HG03025 (cell line): ENCODE results near the gene BAIAP2.

ENCODE experiments used
- ATAC-seq: cut with Tn5 transposase; IDR thresholded peaks from one replicate; pipeline ENCODE4 v1.9.1; 2021; ENCODE audit warnings: mild to moderate bottlenecking, moderate library complexity; ENCODE audit not compliant: unreplicated experiment, low FRiP score

The BAIAP2 gene

GRCh38 chr17:81036197-81036941 is 1.4 kb downstream of the BAIAP2 start:
- no peak for ATAC-seq

DNA sequence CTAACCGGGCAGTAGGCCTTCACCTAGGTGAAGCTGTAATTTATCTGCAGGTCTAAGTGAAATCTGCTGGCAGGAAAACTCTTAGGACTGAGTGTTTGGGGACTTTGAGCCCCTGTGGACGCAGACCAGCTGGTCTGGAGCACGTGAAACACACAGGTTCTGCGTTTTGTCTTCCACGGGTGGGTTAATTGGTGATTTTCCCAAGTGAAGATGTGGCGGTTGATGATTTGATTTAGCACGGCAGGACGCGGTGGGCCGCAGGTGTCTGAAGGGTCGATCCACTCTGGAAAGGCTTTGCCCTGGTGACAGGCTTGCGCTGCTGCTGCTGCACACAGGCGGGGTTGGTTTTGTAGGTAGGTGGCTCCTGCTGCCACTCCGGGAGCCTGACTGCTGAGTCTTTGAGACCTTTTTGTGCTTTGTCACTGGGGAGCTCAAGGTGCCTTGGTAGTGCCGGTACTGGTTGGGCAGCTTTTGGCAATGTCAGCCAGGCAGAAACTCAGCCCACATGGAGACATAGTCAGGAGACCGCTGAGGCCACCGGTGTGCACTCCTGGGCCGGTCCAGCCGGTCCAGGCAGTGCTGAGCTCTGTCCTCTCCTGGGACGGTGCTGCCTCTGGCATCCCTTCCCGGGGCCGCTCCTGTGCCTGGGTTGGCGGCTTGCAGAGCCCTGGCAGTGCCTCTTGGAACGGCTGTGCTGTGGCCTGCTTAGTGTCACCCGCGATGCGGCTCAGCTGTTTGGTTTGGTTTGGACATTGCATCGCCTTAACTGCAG is 2.3 kb downstream of the BAIAP2 start:
- no peak for ATAC-seq

DNA sequence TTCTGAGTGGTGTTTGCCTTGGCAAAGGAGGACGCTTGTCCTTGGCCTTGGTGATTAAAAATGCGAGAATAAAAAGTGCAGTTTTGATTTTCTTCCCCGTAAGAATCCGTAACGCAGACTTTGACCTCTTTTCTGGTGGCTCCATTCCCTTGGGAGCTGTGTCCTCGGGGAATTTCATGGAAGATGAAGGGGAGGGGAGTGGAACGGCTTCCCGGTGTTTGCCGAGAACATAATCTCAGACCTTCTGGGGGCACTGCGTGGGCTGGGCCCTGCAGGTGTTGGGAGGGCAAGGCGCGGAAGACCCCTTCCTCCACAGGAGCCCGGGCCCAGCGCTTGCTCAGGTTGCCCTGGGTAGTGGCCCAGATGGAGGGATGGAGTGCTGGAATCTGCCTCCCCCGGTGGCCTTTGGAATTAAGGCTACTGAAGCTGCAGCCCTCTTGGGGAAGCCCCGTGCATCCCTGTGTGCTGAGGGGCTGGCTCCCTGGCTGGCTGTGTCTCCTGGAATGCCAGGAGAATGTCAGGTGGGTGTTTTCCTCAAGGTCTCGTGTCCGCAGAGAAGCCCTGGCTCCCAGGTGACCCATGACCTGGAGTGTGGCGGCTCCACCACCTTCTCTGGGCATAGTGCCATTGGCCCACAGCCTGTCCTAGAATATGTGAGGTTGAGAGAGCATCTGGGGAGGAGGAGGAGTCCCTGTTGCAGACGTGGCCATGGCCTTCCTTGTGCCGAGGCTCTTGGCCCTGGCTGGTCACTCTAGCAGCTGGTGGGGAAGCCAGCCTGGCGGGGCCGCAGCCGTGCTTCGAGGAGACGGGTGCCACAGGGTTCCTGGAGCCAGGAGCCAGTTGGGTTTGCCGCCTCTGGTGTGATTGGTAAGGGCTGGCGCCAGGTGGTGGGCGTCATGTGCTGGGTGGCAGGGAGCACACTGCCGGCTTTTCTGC is 3.1 kb downstream of the BAIAP2 start:
- ATAC-seq, result no peak

GRCh38 chr17:81039096-81039495 is 4.1 kb downstream of the BAIAP2 start:
- ATAC-seq, result no peak

GRCh38 chr17:81039854-81040758 is 5.2 kb downstream of the BAIAP2 start:
- ATAC-seq, result no peak

DNA sequence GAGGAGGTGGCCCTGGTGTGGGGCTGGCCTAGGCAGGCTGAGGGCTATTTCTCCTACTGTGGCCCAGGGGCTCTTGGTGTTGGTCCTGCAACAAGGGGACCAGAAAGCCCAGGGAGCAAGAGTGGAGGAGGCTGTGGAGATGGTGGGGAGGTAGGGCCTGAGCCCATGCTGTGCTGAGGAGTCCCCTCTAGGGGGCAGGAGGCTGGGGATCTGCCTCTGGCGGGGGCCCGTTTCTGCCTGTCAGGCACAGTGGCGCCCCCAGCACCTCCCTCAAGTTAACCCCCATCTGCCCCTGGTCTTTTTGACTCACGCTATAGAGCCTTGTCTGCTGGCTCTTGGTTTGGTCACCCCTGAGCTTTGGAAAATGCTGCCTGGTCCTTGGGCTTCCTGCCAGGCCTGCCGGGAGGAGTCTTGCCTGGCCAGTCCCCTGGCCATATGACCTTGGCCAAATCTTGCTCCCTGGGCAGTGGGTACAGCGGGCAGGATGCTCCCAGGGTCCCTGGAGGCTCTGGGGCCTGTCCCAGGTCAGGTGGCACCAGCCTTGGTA is 5.9 kb downstream of the BAIAP2 start:
- ATAC-seq, result no peak

GRCh38 chr17:81042606-81043005 is 7.7 kb downstream of the BAIAP2 start:
- no peak for ATAC-seq

DNA sequence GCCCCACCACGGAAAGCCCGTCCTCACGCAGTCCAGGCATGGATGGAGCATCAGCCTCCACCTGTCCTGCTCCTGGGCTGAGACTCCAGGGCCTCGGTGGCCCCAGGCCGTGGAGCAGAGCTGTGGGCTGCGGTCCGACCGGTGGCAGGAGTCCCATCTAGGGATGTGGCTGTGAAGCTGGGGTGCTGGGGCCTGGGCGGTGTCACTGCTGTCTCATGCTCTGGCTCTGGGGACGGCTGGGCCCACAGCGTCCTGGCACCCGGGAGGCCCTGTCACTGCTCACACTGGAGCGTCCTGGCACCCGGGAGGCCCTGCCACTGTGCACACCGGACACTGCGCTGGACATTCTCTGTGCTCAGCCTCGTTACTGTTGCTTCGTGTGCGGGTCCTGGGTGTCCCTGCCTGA is 8.4 kb downstream of the BAIAP2 start:
- ATAC-seq, result no peak

DNA sequence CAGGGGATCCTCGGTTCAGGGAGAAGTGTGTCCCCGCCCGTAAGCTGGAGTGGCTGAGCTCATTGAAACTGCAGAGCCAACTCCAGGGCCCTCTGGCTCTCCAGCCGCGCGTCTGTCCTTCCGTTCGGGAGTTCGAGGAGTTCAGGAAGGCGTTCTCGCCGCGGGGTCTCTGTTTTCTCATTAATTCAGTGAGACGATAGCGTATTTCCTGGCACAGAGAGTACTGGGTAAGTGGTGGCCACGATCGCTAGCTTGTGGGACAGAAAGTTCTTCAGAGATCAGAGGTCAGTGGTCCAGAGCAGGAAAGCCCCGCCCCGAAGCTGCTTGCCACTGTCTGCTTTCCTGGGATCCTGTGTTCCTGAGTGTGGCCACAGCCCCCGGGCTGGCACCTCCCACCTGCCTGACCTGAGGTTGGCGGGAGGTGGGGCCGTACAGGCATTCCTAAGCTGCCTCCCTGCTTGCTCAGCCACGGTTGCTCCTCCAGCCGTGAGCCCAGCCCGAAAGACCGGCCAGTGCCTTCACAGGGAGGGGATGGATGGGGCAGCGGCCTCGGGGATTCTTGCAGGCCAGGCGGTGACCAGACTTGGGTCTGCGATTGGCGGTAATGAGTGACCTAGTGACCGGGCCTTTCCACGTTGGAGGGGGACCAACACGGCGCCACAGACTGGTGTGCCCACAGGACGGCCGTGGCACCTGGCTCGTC is 8.9 kb downstream of the BAIAP2 start:
- no peak for ATAC-seq

DNA sequence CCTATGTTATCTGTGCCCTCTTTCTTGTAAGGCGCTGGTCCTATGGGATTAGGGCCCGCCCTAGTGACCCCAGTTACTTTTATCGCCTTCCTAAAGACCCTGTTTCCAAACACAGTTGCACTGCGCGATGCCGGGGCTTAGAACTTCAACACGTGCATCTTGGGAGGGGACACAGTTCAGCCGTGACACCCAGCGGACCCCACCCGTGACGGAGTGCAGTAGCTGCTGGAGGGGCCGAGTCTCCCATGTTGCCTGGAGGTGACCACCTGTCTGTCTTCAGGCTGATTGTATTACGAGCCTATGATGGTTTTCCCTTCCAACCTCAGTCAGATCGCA is 9.4 kb downstream of the BAIAP2 start:
- ATAC-seq, result no peak

DNA sequence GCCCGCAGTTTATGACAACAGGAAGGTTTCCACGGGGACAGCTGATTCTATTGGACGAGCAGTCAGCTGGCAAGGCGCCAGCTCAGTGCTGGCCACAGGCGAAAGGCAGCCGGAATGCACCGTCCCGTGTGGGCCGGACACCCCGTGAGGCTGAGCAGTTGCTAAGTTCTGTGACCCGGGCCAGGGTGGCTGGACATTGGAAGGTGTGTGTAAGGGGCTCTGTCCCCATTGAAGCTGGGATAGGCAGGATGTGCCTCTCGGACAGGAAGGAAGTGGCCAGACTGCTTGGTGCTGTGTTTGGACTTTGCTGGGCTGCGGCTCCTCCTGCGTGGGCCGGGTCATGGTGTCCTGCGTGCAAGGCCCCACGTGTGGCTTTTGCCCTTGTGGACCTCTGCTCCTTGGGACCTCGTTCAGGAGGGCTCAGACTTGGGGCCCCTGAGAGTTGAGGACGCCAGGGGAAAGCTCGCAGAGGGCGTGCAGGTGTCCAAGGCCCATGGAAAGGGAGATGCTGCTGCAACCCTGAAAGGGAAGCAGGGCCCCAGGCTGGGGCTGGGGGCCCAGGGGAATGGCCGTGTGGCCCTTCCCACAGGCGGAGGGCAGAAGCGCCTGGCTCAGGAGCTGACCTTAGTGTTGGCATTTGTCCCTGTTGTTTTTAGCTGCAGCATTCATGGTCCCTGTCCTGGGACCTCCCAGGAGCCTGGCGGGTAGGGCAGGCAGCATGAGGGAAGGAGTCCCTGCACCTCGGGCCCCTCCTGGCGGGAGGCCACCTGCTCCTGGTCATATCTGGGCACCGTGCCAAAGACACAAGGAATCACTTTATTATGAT is 10.0 kb downstream of the BAIAP2 start:
- no peak for ATAC-seq

GRCh38 chr17:81045590-81046095 is 10.7 kb downstream of the BAIAP2 start:
- no peak for ATAC-seq

- ATAC-seq, result no peak
These were observed 11.3 kb downstream of the BAIAP2 start for GRCh38 chr17:81046132-81046769.

DNA sequence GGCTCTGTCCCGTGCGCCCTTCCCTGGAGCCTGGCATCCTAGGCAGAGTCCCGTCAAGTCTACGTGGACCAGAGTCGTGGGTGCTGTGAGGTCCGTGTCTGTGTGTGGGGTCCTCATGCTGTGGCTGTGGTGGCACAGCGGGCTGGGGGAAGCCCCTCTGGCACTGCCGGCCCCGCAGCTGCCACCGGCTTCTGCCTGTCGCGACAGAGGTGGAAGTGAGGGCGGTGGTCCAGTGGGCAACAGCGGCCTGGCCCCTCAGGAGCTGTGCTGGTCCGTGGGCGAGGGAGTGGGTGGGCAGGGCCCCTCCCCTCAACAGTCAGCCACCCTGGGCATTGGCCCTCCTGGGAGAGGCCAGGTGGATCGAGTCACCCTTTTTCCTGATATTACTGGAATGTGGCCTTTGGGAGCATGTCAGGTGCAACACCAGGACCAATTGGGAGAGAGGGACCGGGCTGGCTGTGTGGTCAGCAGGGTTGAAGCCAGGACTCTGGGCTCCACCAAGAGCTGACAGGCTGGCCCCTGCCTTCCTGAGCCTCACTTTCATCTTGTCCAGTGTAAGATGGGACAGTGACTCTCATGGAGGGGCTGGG is 11.9 kb downstream of the BAIAP2 start:
- no peak for ATAC-seq

GRCh38 chr17:81048827-81049371 is 13.9 kb downstream of the BAIAP2 start:
- no peak for ATAC-seq

DNA sequence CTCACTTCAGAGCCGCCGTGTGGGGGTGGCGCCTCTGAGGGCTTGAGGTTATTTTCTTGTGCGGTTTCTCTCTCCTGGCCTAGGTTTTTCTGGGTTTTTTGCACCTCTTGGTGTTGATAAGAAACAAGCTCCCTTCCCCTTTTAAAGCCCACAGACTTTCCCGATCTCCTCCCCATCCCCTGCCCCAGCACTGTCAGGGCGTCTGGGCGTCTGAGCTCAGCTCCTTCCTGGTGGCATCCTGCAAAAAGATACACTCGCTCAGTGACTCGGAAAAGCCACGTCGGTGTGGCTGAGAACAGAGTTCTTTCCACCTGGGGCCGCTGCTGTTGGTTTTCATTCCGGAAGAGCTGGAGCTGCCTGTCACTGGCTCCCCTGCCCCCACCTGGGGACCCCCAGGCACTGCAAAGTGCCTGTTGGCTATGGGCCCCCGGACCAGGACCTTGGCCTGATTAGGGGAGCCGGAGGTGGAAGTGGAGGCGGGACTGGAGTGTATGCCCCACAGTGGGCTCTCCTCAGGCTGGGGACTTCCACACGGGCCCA is 14.5 kb downstream of the BAIAP2 start:
- no peak for ATAC-seq
